ENCODE data around the gene KRTAP10-7. TPM values are rescaled to one million over a fixed set of nuclear protein-coding genes. Genes with fewer than 3 reads are reported as not detected.

The KRTAP10-7 gene
- total RNA-seq, 2 experiments from 2014 or later = not detected

- BruUV-seq (replicated peaks) = no TSS peak
- H3K4me1 ChIP-seq (ENCODE audit: insufficient read depth, low read length, poor library complexity, severe bottlenecking) = no peaks in the 10 kb centered on the region
- H3K27ac ChIP-seq (ENCODE audit: low read depth, low read length, poor library complexity, severe bottlenecking) = no peak overlapping the region
- no peaks in the 10 kb centered on the region for H3K9me2 ChIP-seq (ENCODE audit: insufficient read depth, low read length)
- no peaks in the 10 kb centered on the region for H3K36me3 ChIP-seq (ENCODE audit: insufficient read depth, low read length)
- H3K9me3 ChIP-seq (ENCODE audit: low read length) = no peaks in the 10 kb centered on the region
- ChIA-PET POLR2A (interaction anchor here (0.7 kb wide), 2 partner anchors 17 to 107 kb away, joined by 3 to 8 read pairs; no protein-coding TSS in a partner anchor), CTCF (ENCODE audit: unreplicated experiment) (no interaction called here)
- no peaks in the 10 kb centered on the region for H3K79me2 ChIP-seq (ENCODE audit: insufficient read depth, low read depth, low read length)
- no peak for DNase-seq (ENCODE audit: low spot score)
- no peak overlapping the region for H3K4me2 ChIP-seq (ENCODE audit: low read length)
- H4K20me1 ChIP-seq (ENCODE audit: insufficient read depth, low read length) = no peaks in the 10 kb centered on the region
- H2AFZ ChIP-seq (ENCODE audit: low read length) = no peak overlapping the region
- TF ChIP-seq CTCF (conservative IDR thresholded peaks at IDR 0.05; ENCODE audit: low read length) = no peak
- no peak for TF ChIP-seq EZH2phosphoT487 (IDR thresholded peaks at IDR 0.05; ENCODE audit: borderline replicate concordance, low read depth, low read length)
- no peak overlapping the region for H3K4me3 ChIP-seq (ENCODE audit: low read depth, low read length, poor library complexity, severe bottlenecking)
- intact Hi-C loops (cut with micrococcal nuclease; ENCODE audit: unreplicated experiment) = no loop called here
Observed at GRCh38 chr21:44594406-44594916, 5.9 kb upstream of the KRTAP10-7 start.

GRCh38 chr21:44595524-44595923 is 4.9 kb upstream of the KRTAP10-7 start:
- H3K4me3 ChIP-seq (ENCODE audit: low read depth, low read length, poor library complexity, severe bottlenecking) = no peak overlapping the region
- H3K27ac ChIP-seq (ENCODE audit: low read depth, low read length, poor library complexity, severe bottlenecking) = no peak overlapping the region
- no peaks in the 10 kb centered on the region for H3K9me3 ChIP-seq (ENCODE audit: low read length)
- no peaks in the 10 kb centered on the region for H3K79me2 ChIP-seq (ENCODE audit: insufficient read depth, low read depth, low read length)
- intact Hi-C loops (cut with micrococcal nuclease; ENCODE audit: unreplicated experiment) = no loop called here
- no peak overlapping the region for H2AFZ ChIP-seq (ENCODE audit: low read length)
- H3K9me2 ChIP-seq (ENCODE audit: insufficient read depth, low read length) = no peaks in the 10 kb centered on the region
- H3K4me2 ChIP-seq (ENCODE audit: low read length) = no peak overlapping the region
- H3K4me1 ChIP-seq (ENCODE audit: insufficient read depth, low read length, poor library complexity, severe bottlenecking) = no peaks in the 10 kb centered on the region
- H4K20me1 ChIP-seq (ENCODE audit: insufficient read depth, low read length) = no peaks in the 10 kb centered on the region
- ChIA-PET POLR2A (no interaction called here), CTCF (ENCODE audit: unreplicated experiment) (no interaction called here)
- DNase-seq (ENCODE audit: low spot score) = no peak
- TF ChIP-seq CTCF (conservative IDR thresholded peaks at IDR 0.05; ENCODE audit: low read length) (no peak), EZH2phosphoT487 (IDR thresholded peaks at IDR 0.05; ENCODE audit: borderline replicate concordance, low read depth, low read length) (no peak)
- no peaks in the 10 kb centered on the region for H3K36me3 ChIP-seq (ENCODE audit: insufficient read depth, low read length)
- BruUV-seq (replicated peaks) = no TSS peak

GRCh38 chr21:44596068-44596725 is 4.2 kb upstream of the KRTAP10-7 start:
- Histone ChIP-seq H3K79me2 (ENCODE audit: insufficient read depth, low read depth, low read length) (no peaks in the 10 kb centered on the region), H3K9me2 (ENCODE audit: insufficient read depth, low read length) (no peaks in the 10 kb centered on the region), H3K4me2 (ENCODE audit: low read length) (no peak overlapping the region), H3K4me3 (ENCODE audit: low read depth, low read length, poor library complexity, severe bottlenecking) (no peak overlapping the region), H3K4me1 (ENCODE audit: insufficient read depth, low read length, poor library complexity, severe bottlenecking) (no peaks in the 10 kb centered on the region), H3K27ac (ENCODE audit: low read depth, low read length, poor library complexity, severe bottlenecking) (no peak overlapping the region), H3K36me3 (ENCODE audit: insufficient read depth, low read length) (no peaks in the 10 kb centered on the region), H2AFZ (ENCODE audit: low read length) (no peak overlapping the region), H3K9me3 (ENCODE audit: low read length) (no peaks in the 10 kb centered on the region), H4K20me1 (ENCODE audit: insufficient read depth, low read length) (no peaks in the 10 kb centered on the region)
- no TSS peak for BruUV-seq (replicated peaks)
- ChIA-PET POLR2A (no interaction called here), CTCF (ENCODE audit: unreplicated experiment) (no interaction called here)
- intact Hi-C loops (cut with micrococcal nuclease; ENCODE audit: unreplicated experiment) = no loop called here
- TF ChIP-seq EZH2phosphoT487 (IDR thresholded peaks at IDR 0.05; ENCODE audit: borderline replicate concordance, low read depth, low read length) (no peak), CTCF (conservative IDR thresholded peaks at IDR 0.05; ENCODE audit: low read length) (no peak)
- no peak for DNase-seq (ENCODE audit: low spot score)
